HepG2 (cell line): ENCODE measurements around the gene ENO2. TPM values are rescaled to one million over a fixed set of nuclear protein-coding genes. Genes with fewer than 3 reads are reported as not detected.

ENCODE experiments used
- ARID5B ChIP-seq: IDR thresholded peaks from 2 replicates; pipeline ENCODE4 v1.4.0; 2020; ENCODE audit warnings: mild to moderate bottlenecking, missing genetic modification reagents
- ARNT2 ChIP-seq: sonication (generic); formaldehyde crosslinking; IDR thresholded peaks from 2 replicates; pipeline ENCODE4 v1.8.0; 2022; ENCODE audit warnings: mild to moderate bottlenecking, low read depth, missing genetic modification reagents, moderate library complexity
- CAMTA2 ChIP-seq: sonication (generic); formaldehyde crosslinking; IDR thresholded peaks from 2 replicates; pipeline ENCODE4 v1.4.0; 2020; ENCODE audit warnings: mild to moderate bottlenecking, missing genetic modification reagents, borderline replicate concordance
- CEBPZ ChIP-seq: IDR thresholded peaks from 2 replicates; pipeline ENCODE4 v1.6.1; 2012; ENCODE audit warnings: low read length, improper control_type of control experiment
- E2F5 ChIP-seq: sonication (generic); formaldehyde crosslinking; conservative IDR thresholded peaks from 2 replicates; pipeline ENCODE4 v1.4.0; 2020; ENCODE audit warnings: missing genetic modification reagents
- HOXA7 ChIP-seq: sonication (generic); formaldehyde crosslinking; IDR thresholded peaks from 2 replicates; pipeline ENCODE4 v1.8.1; 2022; ENCODE audit warnings: mild to moderate bottlenecking, missing genetic modification reagents, moderate library complexity
- MATR3 ChIP-seq: sonication (generic); formaldehyde crosslinking; IDR thresholded peaks from 2 replicates; pipeline ENCODE4 v1.4.0; 2020; ENCODE audit warnings: missing genetic modification reagents
- NCOR1 ChIP-seq: fragments of 200-600 bp; sonication (generic); IDR thresholded peaks from 2 replicates; pipeline ENCODE4 v1.7.0; 2017; ENCODE audit warnings: antibody characterized with exemption, low read length, borderline replicate concordance
- PCBP2 ChIP-seq: fragments of 200-400 bp; formaldehyde crosslinking; optimal IDR thresholded peaks from 2 replicates; pipeline ENCODE3; 2018; ENCODE audit warnings: low read length, low read depth; ENCODE audit not compliant: poor library complexity, severe bottlenecking
- ZBTB25 ChIP-seq: IDR thresholded peaks from 2 replicates; pipeline ENCODE4 v1.6.1; 2018; ENCODE audit warnings: missing genetic modification reagents
- ZNF138 ChIP-seq: sonication (generic); formaldehyde crosslinking; IDR thresholded peaks from 2 replicates; pipeline ENCODE4 v1.5.0; 2020; ENCODE audit warnings: mild to moderate bottlenecking, low read depth, missing genetic modification reagents
- ZNF207 ChIP-seq: fragments of 450-650 bp; IDR thresholded peaks from 2 replicates; pipeline ENCODE4 v1.6.1; 2016; ENCODE audit warnings: antibody characterized with exemption, borderline replicate concordance
- ZNF281 ChIP-seq: sonication (generic); formaldehyde crosslinking; IDR thresholded peaks from 2 replicates; pipeline ENCODE4 v1.4.0; 2020; ENCODE audit warnings: missing genetic modification reagents, borderline replicate concordance
- ZNF451 ChIP-seq: sonication (generic); formaldehyde crosslinking; IDR thresholded peaks from 2 replicates; pipeline ENCODE4 v1.5.0; 2020; ENCODE audit warnings: mild to moderate bottlenecking, missing genetic modification reagents
- ZNF556 ChIP-seq: sonication (generic); formaldehyde crosslinking; IDR thresholded peaks from 2 replicates; pipeline ENCODE4 v1.4.0; 2020; ENCODE audit warnings: mild to moderate bottlenecking, missing genetic modification reagents, borderline replicate concordance
- polyA plus RNA-seq, 8 experiments: library from polyadenylated mRNA; depleted of rRNA in 3 of 8; stranded (reverse) in 7 of 8; unstranded in 1 of 8; fragments of >200 nt; fragmentation: Illumina TruSeq in 4 of 8; extraction: Trizol in 4 of 8; gene quantifications; 2 replicates each; pipeline versions ENCODE4 v1.2.1 to v1.2.3, GENCODE V29; 2011 to 2016; ENCODE audit warnings: low read depth in 4 of 8, missing spikeins in 1 of 8, mixed read lengths in 1 of 8; ENCODE audit not compliant: insufficient read depth in 1 of 8
- total RNA-seq, 5 experiments: library from RNA; depleted of rRNA; stranded (reverse); fragments of >200 nt; fragmentation: Illumina TruSeq; extraction: Trizol; gene quantifications; 2 replicates each; pipeline ENCODE4 v1.2.3, GENCODE V29; 2016; ENCODE audit warnings: low read depth in 1 of 5

The ENO2 gene
- total and polyA plus RNA-seq, 2 of the 13 experiments (the other 11 are each of a cell fraction or from before 2014, with no cell fraction given): 19.3 to 136 TPM

- peak; percentile 51; the same call in 1 of the 2 replicates for TF ChIP-seq ARID5B
- peak; percentile 33; the same call in 1 of the 2 replicates for TF ChIP-seq ZNF138
- TF ChIP-seq ZNF451 (CRISPR knock-in tag): no peak; the same call in 1 of the 2 replicates
- TF ChIP-seq ZNF281: no peak
- no peak for TF ChIP-seq ZNF556
- TF ChIP-seq NCOR1: no peak
- 0 out of 2 replicates have a peak, but pooled peaks have one; percentile 55 for TF ChIP-seq E2F5 (CRISPR knock-in tag)
- 0 out of 2 replicates have a peak, but pooled peaks have one; percentile 56 for TF ChIP-seq ZBTB25
- TF ChIP-seq HOXA7: peak; percentile 82; the same call in 1 of the 2 replicates
- TF ChIP-seq PCBP2: no peak
- TF ChIP-seq CEBPZ: no peak
- TF ChIP-seq MATR3: no peak
- TF ChIP-seq ARNT2 (CRISPR knock-in tag): peak; percentile 22; the same call in 1 of the 2 replicates
- no peak for TF ChIP-seq CAMTA2
- no peak for TF ChIP-seq ZNF207
Measured at GRCh38 chr12:6944381-6945186, 30.2 kb downstream of the ENO2 start (continued).
